Measurements from ENCODE around the gene NAAA. TPM values are rescaled to one million over a fixed set of nuclear protein-coding genes. Genes with fewer than 3 reads are reported as not detected.

Gene NAAA
- total RNA-seq, 1 donor from 2014 or later = 52.7 TPM

Other genes starting within 250 kb of the NAAA start
- 136 TPM for gene USO1, start 216.4 kb downstream of the NAAA start, total RNA-seq (ENCODE audit: insufficient read depth, low replicate concordance)
- gene PPEF2, start 38.6 kb downstream of the NAAA start, total RNA-seq (ENCODE audit: insufficient read depth, low replicate concordance) = 6.3 TPM
- 39.0 TPM for gene SDAD1, start 49.9 kb upstream of the NAAA start, total RNA-seq (ENCODE audit: insufficient read depth, low replicate concordance)
- 1.4 TPM for gene CXCL9, start 66.5 kb upstream of the NAAA start, total RNA-seq (ENCODE audit: insufficient read depth, low replicate concordance)
- not detected for gene CXCL10, start 82.5 kb upstream of the NAAA start, total RNA-seq (ENCODE audit: insufficient read depth, low replicate concordance)
- gene CXCL11, start 95.1 kb upstream of the NAAA start, total RNA-seq (ENCODE audit: insufficient read depth, low replicate concordance) = 0.96 TPM
- 0.48 TPM for gene ART3, start 133.7 kb upstream of the NAAA start, total RNA-seq (ENCODE audit: insufficient read depth, low replicate concordance)
- 96.3 TPM for gene NUP54, start 207.4 kb upstream of the NAAA start, total RNA-seq (ENCODE audit: insufficient read depth, low replicate concordance)